Naive thymus-derived CD8-positive, alpha-beta T cell (primary cell): Measurements from ENCODE around the gene MCM5. TPM values are rescaled to one million over a fixed set of nuclear protein-coding genes. Genes with fewer than 3 reads are reported as not detected.
A peak's percentile ranks its signal among the peaks of the same experiment; 100 is the strongest.
"Not testable (repeated sequence)": the region's sequence is repeated elsewhere in the genome, so short reads cannot be mapped to it uniquely, and the experiment has no call there.

ENCODE experiments used
- ATAC-seq, 2 donors: fragments of 150-1000 bp; cut with Tn5 transposase in 1 of 2; sonication (Bioruptor Pico), chemical (Tn5 transposase) in 1 of 2; 1 replicate in 1 of 2; 2 replicates in 1 of 2; pipeline ENCODE4 v1.10.0; 2021; ENCODE audit warnings: mild to moderate bottlenecking in 2 of 2, moderate library complexity in 2 of 2
- POLR2A ChIA-PET: fragments of 350-600 bp; sonication (Branson Sonifier 250); formaldehyde crosslinking; loops from one replicate; lab custom pipeline; 2021; ENCODE audit warnings: antibody characterized with exemption; lab: Charles Lee
- DNase-seq, 10 donors: peaks; one replicate each; pipeline versions ENCODE4 v3.0.0 to v3.0.0-alpha.2; 2020 to 2022
- H3K27ac Mint-ChIP-seq, 10 donors: one replicate each; pipeline ENCODE4 v1.8.0; 2020 to 2022; ENCODE audit warnings: mild to moderate bottlenecking in 10 of 10, mixed read lengths in 10 of 10, moderate library complexity in 4 of 10, inconsistent platforms in 1 of 10
- H3K27me3 Mint-ChIP-seq, 5 donors: one replicate each; pipeline ENCODE4 v1.8.0; 2021 to 2022; ENCODE audit warnings: mixed read lengths in 5 of 5
- H3K36me3 Mint-ChIP-seq, 3 donors: one replicate each; pipeline ENCODE4 v1.8.0; 2020 to 2022; ENCODE audit warnings: mixed read lengths in 3 of 3, mild to moderate bottlenecking in 2 of 3, inconsistent platforms in 1 of 3
- H3K4me1 Mint-ChIP-seq, 4 donors: one replicate each; pipeline ENCODE4 v1.8.0; 2021 to 2022; ENCODE audit warnings: mixed read lengths in 4 of 4
- H3K4me3 Mint-ChIP-seq, 10 donors: one replicate each; pipeline ENCODE4 v1.8.0; 2020 to 2022; ENCODE audit warnings: mild to moderate bottlenecking in 10 of 10, mixed read lengths in 10 of 10, moderate library complexity in 6 of 10, inconsistent platforms in 1 of 10
- H3K9me3 Mint-ChIP-seq, 9 donors: one replicate each; pipeline ENCODE4 v1.8.0; 2020 to 2022; ENCODE audit warnings: mixed read lengths in 9 of 9, mild to moderate bottlenecking in 3 of 9, inconsistent platforms in 1 of 9, moderate library complexity in 1 of 9
- polyA plus RNA-seq, 3 donors: library from polyadenylated mRNA; unstranded; fragments of 300-500 nt; fragmentation: Illumina TruSeq; gene quantifications; one replicate each; pipeline ENCODE4 v1.2.3, GENCODE V29; 2021
- total RNA-seq, 8 experiments: library from RNA in 2 of 8; stranded (reverse) in 2 of 8; gene quantifications; one replicate each; pipeline ENCODE4 v1.2.3 and lab custom pipeline; 2021 to 2026

The MCM5 gene
- 10 to 100 TPM; 64.3 to 68.1 TPM for total RNA-seq
- 10 to 100 TPM; 22.3 to 25.6 (median 25.6) TPM for polyA plus RNA-seq
- total RNA-seq (lab: John Stamatoyannopoulos, UW) = 33.5 to 262 (median 102) reads per million in 6 experiments

GRCh38 chr22:35399678-35400500, at the start of gene MCM5:
Gene MCM5, plus strand, starts transcription at chr22:35400140. Its CDS starts 299 bp downstream, at chr22:35400439.
- POLR2A ChIA-PET = interaction anchor here (0.6 to 2.4 kb wide), 2 partner anchors 100 to 102 kb away, joined by 3 to 5 read pairs; partner anchors contain the start of gene TOM1
- peak within 1 kb of the TSS; percentile 94 to 99 (median 97) for H3K27ac Mint-ChIP-seq
- peak; percentile 91 to 98 (median 96) for DNase-seq
- peaks cover 0 to 28% (median 17%) of the 10 kb centered on the region in 3 donors for H3K36me3 Mint-ChIP-seq
- H3K4me3 Mint-ChIP-seq = peak within 1 kb of the TSS; percentile 98 to 100 (median 98)
- ATAC-seq = peak; percentile 99
- no peaks in the 10 kb centered on the region for H3K27me3 Mint-ChIP-seq
- H3K4me1 Mint-ChIP-seq = peaks cover 13 to 32% (median 28%) of the 10 kb centered on the region in 4 donors
- H3K9me3 Mint-ChIP-seq = no peaks in the 10 kb centered on the region

GRCh38 chr22:35350539-35351503, 49.1 kb upstream of the MCM5 start:
- Mint-ChIP-seq H3K27me3 (peaks cover 3 to 24% (median 10%) of the 10 kb centered on the region in 5 donors), H3K27ac (peak overlapping the region in 5 of 10 donors; percentile 21 to 90 (median 59))

DNA sequence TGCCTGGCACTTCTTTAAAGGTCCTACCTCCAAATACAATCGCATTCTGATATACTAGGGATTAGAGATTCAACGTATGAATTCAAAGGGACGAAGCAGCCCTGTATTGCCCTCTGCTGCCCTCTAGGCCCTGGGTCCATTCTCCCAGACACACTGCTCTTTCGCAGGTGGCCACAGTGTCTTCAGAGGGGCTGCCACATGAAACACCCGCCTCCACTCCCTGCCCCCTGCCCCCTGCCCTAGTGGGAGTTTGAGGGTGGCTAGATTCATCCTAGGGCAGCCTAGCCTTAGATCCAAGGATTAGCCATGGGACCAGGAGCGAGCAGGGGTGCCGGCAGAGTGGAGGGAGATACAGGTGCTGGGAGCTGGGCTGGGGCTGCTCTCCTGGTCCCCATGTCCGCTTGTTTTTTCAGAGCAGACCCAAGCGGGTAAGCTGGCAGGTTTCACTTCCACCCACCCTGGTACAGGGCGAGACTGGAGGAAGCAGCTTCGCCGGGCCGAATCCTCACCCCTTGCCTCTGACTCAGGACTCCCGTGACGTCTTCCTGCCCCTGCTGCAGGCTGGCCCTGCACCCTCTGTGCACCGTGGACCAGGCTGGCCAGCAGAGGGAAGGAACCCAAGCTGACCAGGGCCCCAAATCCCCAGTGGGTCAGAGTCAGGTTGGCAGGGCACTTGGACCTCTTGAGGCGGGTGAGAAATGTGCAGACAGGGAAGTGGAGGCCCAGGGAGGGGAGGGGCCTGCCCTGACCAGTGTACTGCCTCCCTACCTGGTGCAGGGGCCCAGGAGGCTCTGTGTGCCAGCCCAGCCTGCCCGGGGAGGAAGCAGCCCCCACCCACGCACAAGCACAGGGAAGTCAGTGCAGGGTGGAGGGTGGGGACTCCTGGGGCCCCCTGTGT, 47.5 kb upstream of the MCM5 start:
- peak overlapping the region in 4 of 10 donors; percentile 54 to 74 (median 60) for H3K27ac Mint-ChIP-seq
- POLR2A ChIA-PET = interaction anchor here (1.0 kb wide), 1 partner anchor 18 kb away, joined by 11 read pairs; no protein-coding TSS in a partner anchor
- H3K9me3 Mint-ChIP-seq = no peaks in the 10 kb centered on the region
- peaks cover 14 to 38% (median 28%) of the 10 kb centered on the region in 4 donors for H3K4me1 Mint-ChIP-seq
- peak overlapping the region in 8 of 10 donors; percentile 22 to 91 (median 60) for H3K4me3 Mint-ChIP-seq
- DNase-seq (peak in 2 of 10 donors; percentile 56 to 68), ATAC-seq (peak in 1 of 2 donors; percentile 25)
- peaks cover 0 to 2% (median 0%) of the 10 kb centered on the region in 3 donors for H3K36me3 Mint-ChIP-seq
- H3K27me3 Mint-ChIP-seq = peaks cover 3 to 30% (median 14%) of the 10 kb centered on the region in 5 donors

More at GRCh38 chr22:35350539-35351503, 49.1 kb upstream of the MCM5 start:
- DNase-seq = peak; percentile 71 to 90 (median 80)
- Mint-ChIP-seq H3K9me3 (no peaks in the 10 kb centered on the region), H3K36me3 (peaks cover 0 to 4% (median 0%) of the 10 kb centered on the region in 3 donors), H3K4me1 (peaks cover 14 to 31% (median 28%) of the 10 kb centered on the region in 4 donors), H3K4me3 (peak overlapping the region; percentile 68 to 91 (median 80))
- POLR2A ChIA-PET = interaction anchor here (0.6 kb wide), 1 partner anchor 80 kb away, joined by 3 read pairs; no protein-coding TSS in a partner anchor
- ATAC-seq = peak; percentile 90 to 94

DNA sequence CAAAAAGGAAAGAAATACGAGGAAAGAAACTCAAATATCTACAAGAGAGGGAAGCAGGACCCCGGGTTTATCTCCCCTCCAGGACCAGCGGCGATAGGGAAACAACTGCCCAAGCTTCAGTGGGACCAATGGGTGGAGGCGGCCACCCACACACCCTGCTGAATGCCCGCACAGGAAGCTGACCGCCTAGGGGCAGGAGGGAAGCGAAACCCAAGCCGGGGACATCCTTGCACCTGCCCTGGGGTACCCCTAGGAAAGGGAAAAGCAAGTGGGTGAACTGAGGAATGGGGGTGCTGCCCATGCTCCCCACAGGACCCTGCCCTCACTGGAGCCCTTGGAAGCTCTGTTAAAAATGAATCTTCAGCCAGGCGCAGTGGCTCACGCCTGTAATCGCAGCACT, 46.6 kb upstream of the MCM5 start:
- H3K9me3 Mint-ChIP-seq = no peaks in the 10 kb centered on the region
- H3K27me3 Mint-ChIP-seq = peaks cover 3 to 30% (median 14%) of the 10 kb centered on the region in 5 donors
- POLR2A ChIA-PET = interaction anchor here (0.6 kb wide), 1 partner anchor 15 kb away, joined by 4 read pairs; no protein-coding TSS in a partner anchor
- H3K4me3 Mint-ChIP-seq = peak overlapping the region in 3 of 10 donors; percentile 32 to 51 (median 49)
- ATAC-seq (no peak), DNase-seq (no peak)
- peaks cover 14 to 39% (median 28%) of the 10 kb centered on the region in 4 donors for H3K4me1 Mint-ChIP-seq
- peak overlapping the region in 1 of 10 donors; percentile 59 for H3K27ac Mint-ChIP-seq
- no peaks in the 10 kb centered on the region for H3K36me3 Mint-ChIP-seq

DNA sequence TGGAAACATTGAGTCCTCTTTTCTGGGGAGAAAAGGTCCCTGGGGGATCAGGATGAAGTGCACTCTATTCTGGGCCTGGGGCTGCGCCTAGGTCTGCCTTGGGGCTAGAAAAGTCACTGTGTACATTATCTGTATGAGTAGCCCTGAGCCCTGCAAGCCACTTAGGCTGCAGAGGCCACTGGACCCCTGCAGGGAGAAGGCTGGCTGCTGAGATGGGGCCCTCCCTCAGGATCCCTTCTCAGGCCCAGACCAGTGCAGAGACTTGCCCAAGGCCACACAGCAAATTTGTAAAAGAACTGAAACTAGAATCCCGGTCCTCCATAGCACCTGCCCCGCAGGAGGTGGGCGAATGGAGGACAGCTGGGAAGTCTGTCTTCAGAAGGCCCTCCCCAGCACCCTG, 45.9 kb upstream of the MCM5 start:
- H3K9me3 Mint-ChIP-seq = no peaks in the 10 kb centered on the region
- ATAC-seq (no peak), DNase-seq (no peak)
- H3K27me3 Mint-ChIP-seq = peaks cover 3 to 30% (median 14%) of the 10 kb centered on the region in 5 donors
- peaks cover 14 to 39% (median 28%) of the 10 kb centered on the region in 4 donors for H3K4me1 Mint-ChIP-seq
- no peak overlapping the region for H3K27ac Mint-ChIP-seq
- H3K4me3 Mint-ChIP-seq = no peak overlapping the region
- POLR2A ChIA-PET = interaction anchor here (0.6 kb wide), 1 partner anchor 409 kb away, joined by 4 read pairs; no protein-coding TSS in a partner anchor
- H3K36me3 Mint-ChIP-seq = no peaks in the 10 kb centered on the region

DNA sequence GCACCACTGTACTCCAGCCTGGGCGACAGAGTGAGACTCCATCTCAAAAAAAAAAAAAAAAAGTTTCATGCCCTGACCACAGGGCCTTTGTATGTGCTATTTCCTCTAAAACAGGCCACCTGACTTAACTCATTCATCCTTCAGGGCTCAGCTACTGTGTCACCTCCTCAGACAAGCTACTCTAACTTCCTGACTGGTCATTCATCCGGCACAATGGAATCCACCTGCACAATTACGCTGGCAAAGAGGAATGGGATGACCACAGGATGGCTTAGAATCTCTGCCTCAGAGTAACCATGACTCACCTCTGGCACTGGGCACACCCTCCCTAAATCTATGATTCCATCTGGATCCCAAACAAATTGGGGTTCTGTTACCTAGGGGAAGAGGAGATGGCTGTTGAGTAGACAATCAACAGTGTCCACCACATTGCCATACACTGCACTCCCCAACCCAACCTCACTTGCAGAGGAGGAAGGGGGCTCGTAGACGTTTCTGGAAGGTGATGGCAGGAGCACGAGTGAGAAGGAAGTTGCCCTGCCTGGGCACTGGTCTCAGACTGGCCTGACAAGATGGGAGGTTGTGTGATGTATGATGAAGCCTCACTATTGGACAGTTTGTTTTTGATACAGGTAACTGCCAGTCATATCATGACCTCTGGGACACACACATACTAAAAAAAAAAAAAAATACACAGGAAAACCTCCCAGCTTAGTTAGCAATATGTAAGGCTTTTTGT, 41.9 kb upstream of the MCM5 start:
- Mint-ChIP-seq H3K4me1 (peaks cover 0 to 10% (median under 1%) of the 10 kb centered on the region in 4 donors), H3K27me3 (peaks cover 0 to 17% (median 9%) of the 10 kb centered on the region in 5 donors), H3K36me3 (no peaks in the 10 kb centered on the region), H3K27ac (no peak overlapping the region), H3K9me3 (no peaks in the 10 kb centered on the region), H3K4me3 (no peak overlapping the region)
- DNase-seq (no peak), ATAC-seq (no peak)
- POLR2A ChIA-PET = no interaction called here

- H3K9me3 Mint-ChIP-seq = no peaks in the 10 kb centered on the region
- H3K27ac Mint-ChIP-seq = peak overlapping the region in 1 of 10 donors; percentile 43
- POLR2A ChIA-PET = no interaction called here
- H3K4me3 Mint-ChIP-seq = no peak overlapping the region
- DNase-seq = no peak
- ATAC-seq = no peak
- peaks cover 2 to 23% (median 9%) of the 10 kb centered on the region in 5 donors for H3K27me3 Mint-ChIP-seq
- no peaks in the 10 kb centered on the region for H3K36me3 Mint-ChIP-seq
- H3K4me1 Mint-ChIP-seq = peaks cover 0 to 8% (median 0%) of the 10 kb centered on the region in 4 donors
Measured at GRCh38 chr22:35359380-35360065, 40.4 kb upstream of the MCM5 start.

DNA sequence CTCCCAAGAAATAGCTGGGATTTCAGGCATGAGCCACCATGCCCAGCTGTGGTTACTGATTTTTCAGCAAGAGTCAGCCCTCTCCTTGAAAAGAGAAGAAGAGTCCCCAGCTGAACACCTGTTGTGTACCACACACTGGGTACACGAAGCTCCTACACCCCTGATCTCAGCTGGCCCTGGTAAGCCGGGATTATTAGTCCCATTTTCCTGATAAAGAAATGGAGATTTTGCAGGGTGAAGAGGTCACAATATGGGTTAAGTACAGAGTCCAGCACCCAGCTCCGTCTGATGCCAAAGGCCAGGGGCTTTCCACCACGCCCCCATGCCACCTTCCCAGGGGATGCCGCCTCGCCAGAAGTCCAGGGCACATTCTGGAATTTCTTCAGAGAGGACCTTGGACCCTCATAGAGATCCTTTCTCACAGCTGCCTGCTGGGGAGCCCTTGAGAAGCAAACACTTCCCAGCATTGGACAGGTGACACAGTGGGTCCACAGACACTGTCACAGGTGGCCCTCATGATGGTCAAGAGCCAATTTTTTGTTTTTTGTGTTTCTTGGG, 38.9 kb upstream of the MCM5 start:
- H3K27ac Mint-ChIP-seq = no peak overlapping the region
- H3K4me1 Mint-ChIP-seq = peaks cover 0 to 9% (median 0%) of the 10 kb centered on the region in 4 donors
- H3K36me3 Mint-ChIP-seq = no peaks in the 10 kb centered on the region
- no peak for DNase-seq
- H3K4me3 Mint-ChIP-seq = no peak overlapping the region
- ATAC-seq = no peak
- POLR2A ChIA-PET = no interaction called here
- no peaks in the 10 kb centered on the region for H3K9me3 Mint-ChIP-seq
- peaks cover 10 to 30% (median 11%) of the 10 kb centered on the region in 5 donors for H3K27me3 Mint-ChIP-seq

- DNase-seq = no peak
- peaks cover 11 to 40% (median 12%) of the 10 kb centered on the region in 5 donors for H3K27me3 Mint-ChIP-seq
Measured at GRCh38 chr22:35363566-35364086, 36.3 kb upstream of the MCM5 start.

DNA sequence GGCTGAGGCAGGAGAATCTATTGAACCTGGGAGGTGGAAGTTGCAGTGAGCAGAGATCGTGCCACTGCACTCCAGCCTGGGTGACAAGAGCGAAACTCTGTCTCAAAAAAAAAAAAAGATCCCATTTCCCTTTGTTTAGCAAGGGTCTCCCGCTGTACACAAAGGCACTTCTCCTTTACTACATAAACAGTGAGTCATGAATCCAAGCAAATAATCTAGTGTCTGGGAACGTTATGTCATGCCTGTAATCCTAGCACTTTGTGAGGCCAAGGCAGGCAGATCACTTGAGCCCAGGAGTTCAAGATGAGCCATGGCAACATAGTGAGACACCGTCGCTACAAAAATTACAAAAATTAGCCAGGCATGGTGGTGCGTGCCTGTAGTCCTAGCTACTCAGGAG, 35.7 kb upstream of the MCM5 start:
- DNase-seq, H3K27ac Mint-ChIP-seq, POLR2A ChIA-PET, H3K9me3 Mint-ChIP-seq, H3K36me3 Mint-ChIP-seq, ATAC-seq, H3K4me3 Mint-ChIP-seq: not testable (repeated sequence)
- Mint-ChIP-seq H3K4me1 (peaks cover 0 to 15% (median 0%) of the 10 kb centered on the region in 4 donors), H3K27me3 (peaks cover 12 to 45% (median 14%) of the 10 kb centered on the region in 5 donors)

More at GRCh38 chr22:35363566-35364086, 36.3 kb upstream of the MCM5 start:
- POLR2A ChIA-PET = no interaction called here
- H3K4me3 Mint-ChIP-seq = no peak overlapping the region
- no peak for ATAC-seq
- H3K4me1 Mint-ChIP-seq = peaks cover 0 to 15% (median 0%) of the 10 kb centered on the region in 4 donors
- no peak overlapping the region for H3K27ac Mint-ChIP-seq
- H3K36me3 Mint-ChIP-seq = no peaks in the 10 kb centered on the region
- H3K9me3 Mint-ChIP-seq = peaks cover 0 to 1% (median 0%) of the 10 kb centered on the region in 9 donors
